A549 (cell line): ENCODE data around the gene ARHGEF37.

Experiments
- CEBPB ChIP-seq, 2 experiments: fragments of >200 bp in 1 of 2; sonication (Bioruptor Twin) in 1 of 2; formaldehyde crosslinking in 1 of 2; IDR thresholded peaks; 2 replicates each; pipeline ENCODE4 v1.6.1; 2012 to 2016
- CHD4 ChIP-seq: fragments of 200-600 bp; sonication (generic); IDR thresholded peaks from 2 replicates; pipeline ENCODE4 v1.6.1; 2016; ENCODE audit warnings: antibody characterized with exemption, mild to moderate bottlenecking, borderline replicate concordance
- EHMT2 ChIP-seq: fragments of 200-600 bp; sonication (generic); IDR thresholded peaks from 2 replicates; pipeline ENCODE4 v1.6.1; 2016; ENCODE audit warnings: antibody characterized with exemption, low read depth, mild to moderate bottlenecking, moderate library complexity
- EP300 ChIP-seq, 2 experiments: fragments of >200 bp; sonication (Bioruptor Twin); formaldehyde crosslinking; IDR thresholded peaks; 2 replicates in 1 of 2; 3 replicates in 1 of 2; pipeline ENCODE4 v1.6.1; 2016 to 2017
- HOXA7 ChIP-seq: fragments of 250-450 bp; sonication (Bioruptor Pico); IDR thresholded peaks from 2 replicates; pipeline ENCODE4 v1.5.0; 2020; ENCODE audit warnings: mild to moderate bottlenecking, moderate library complexity
- MAFK ChIP-seq: fragments of 450-650 bp; IDR thresholded peaks from 2 replicates; pipeline ENCODE4 v1.6.1; 2014; ENCODE audit not compliant: partially characterized antibody
- MAX ChIP-seq: IDR thresholded peaks from 2 replicates; pipeline ENCODE4 v1.6.1; 2012
- POLR2A ChIP-seq: IDR thresholded peaks from 2 replicates; pipeline ENCODE4 v1.6.1; 2012; ENCODE audit warnings: mild to moderate bottlenecking, low read length
- RAD21 ChIP-seq, 2 experiments: fragments of >200 bp in 1 of 2; sonication (Bioruptor Twin) in 1 of 2; formaldehyde crosslinking in 1 of 2; IDR thresholded peaks in 1 of 2; conservative IDR thresholded peaks in 1 of 2; 2 replicates in 1 of 2; 3 replicates in 1 of 2; pipeline ENCODE4 v1.6.1; 2012 to 2018; ENCODE audit warnings: inconsistent platforms in 1 of 2
- SMC3 ChIP-seq: fragments of >200 bp; sonication (Bioruptor Twin); formaldehyde crosslinking; IDR thresholded peaks from 3 replicates; pipeline ENCODE4 v1.6.1; 2018; ENCODE audit warnings: inconsistent platforms
- TF ChIP-seq, protein P1 (sequence below): fragments of >200 bp; sonication (Bioruptor Twin); formaldehyde crosslinking; IDR thresholded peaks from 3 replicates; pipeline ENCODE4 v1.5.1; 2016
- TF ChIP-seq, protein P2 (sequence below): fragments of 200-600 bp; sonication (generic); IDR thresholded peaks from 2 replicates; pipeline ENCODE4 v1.6.1; 2016; ENCODE audit warnings: antibody characterized with exemption, mild to moderate bottlenecking, moderate library complexity

- TF ChIP-seq, protein P1, sequence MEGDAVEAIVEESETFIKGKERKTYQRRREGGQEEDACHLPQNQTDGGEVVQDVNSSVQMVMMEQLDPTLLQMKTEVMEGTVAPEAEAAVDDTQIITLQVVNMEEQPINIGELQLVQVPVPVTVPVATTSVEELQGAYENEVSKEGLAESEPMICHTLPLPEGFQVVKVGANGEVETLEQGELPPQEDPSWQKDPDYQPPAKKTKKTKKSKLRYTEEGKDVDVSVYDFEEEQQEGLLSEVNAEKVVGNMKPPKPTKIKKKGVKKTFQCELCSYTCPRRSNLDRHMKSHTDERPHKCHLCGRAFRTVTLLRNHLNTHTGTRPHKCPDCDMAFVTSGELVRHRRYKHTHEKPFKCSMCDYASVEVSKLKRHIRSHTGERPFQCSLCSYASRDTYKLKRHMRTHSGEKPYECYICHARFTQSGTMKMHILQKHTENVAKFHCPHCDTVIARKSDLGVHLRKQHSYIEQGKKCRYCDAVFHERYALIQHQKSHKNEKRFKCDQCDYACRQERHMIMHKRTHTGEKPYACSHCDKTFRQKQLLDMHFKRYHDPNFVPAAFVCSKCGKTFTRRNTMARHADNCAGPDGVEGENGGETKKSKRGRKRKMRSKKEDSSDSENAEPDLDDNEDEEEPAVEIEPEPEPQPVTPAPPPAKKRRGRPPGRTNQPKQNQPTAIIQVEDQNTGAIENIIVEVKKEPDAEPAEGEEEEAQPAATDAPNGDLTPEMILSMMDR = no peak
- no peak for TF ChIP-seq POLR2A
- TF ChIP-seq CHD4 = no peak
- no peak for TF ChIP-seq CEBPB (IDR thresholded peaks at IDR 0.05)
- no peak for TF ChIP-seq MAX
- no peak for TF ChIP-seq EP300 (IDR thresholded peaks at IDR 0.05)
- TF ChIP-seq HOXA7 (CRISPR knock-in tag) = no peak
- TF ChIP-seq, protein P2, sequence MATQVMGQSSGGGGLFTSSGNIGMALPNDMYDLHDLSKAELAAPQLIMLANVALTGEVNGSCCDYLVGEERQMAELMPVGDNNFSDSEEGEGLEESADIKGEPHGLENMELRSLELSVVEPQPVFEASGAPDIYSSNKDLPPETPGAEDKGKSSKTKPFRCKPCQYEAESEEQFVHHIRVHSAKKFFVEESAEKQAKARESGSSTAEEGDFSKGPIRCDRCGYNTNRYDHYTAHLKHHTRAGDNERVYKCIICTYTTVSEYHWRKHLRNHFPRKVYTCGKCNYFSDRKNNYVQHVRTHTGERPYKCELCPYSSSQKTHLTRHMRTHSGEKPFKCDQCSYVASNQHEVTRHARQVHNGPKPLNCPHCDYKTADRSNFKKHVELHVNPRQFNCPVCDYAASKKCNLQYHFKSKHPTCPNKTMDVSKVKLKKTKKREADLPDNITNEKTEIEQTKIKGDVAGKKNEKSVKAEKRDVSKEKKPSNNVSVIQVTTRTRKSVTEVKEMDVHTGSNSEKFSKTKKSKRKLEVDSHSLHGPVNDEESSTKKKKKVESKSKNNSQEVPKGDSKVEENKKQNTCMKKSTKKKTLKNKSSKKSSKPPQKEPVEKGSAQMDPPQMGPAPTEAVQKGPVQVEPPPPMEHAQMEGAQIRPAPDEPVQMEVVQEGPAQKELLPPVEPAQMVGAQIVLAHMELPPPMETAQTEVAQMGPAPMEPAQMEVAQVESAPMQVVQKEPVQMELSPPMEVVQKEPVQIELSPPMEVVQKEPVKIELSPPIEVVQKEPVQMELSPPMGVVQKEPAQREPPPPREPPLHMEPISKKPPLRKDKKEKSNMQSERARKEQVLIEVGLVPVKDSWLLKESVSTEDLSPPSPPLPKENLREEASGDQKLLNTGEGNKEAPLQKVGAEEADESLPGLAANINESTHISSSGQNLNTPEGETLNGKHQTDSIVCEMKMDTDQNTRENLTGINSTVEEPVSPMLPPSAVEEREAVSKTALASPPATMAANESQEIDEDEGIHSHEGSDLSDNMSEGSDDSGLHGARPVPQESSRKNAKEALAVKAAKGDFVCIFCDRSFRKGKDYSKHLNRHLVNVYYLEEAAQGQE = no peak
- no peak for TF ChIP-seq MAFK
- no peak for TF ChIP-seq RAD21 (conservative IDR thresholded peaks at IDR 0.05 in 1 of 2, IDR thresholded peaks at IDR 0.05 in 1 of 2)
- TF ChIP-seq SMC3 = no peak
- no peak for TF ChIP-seq EHMT2
Observed at GRCh38 chr5:149627070-149627469, 45.8 kb downstream of the ARHGEF37 start.
